Right cardiac atrium (tissue), 5 donors: ENCODE measurements around the gene ADD1. TPM values are rescaled to one million over a fixed set of nuclear protein-coding genes. Genes with fewer than 3 reads are reported as not detected.
A peak's percentile ranks its signal among the peaks of the same experiment; 100 is the strongest.

ENCODE experiments used
- ATAC-seq, 2 donors: fragments of 200-7000 bp; cut with Tn5 transposase; one replicate each; pipeline versions ENCODE4 v1.8.0 to v1.9.1; 2020; ENCODE audit warnings: moderate library complexity in 2 of 2, mild to moderate bottlenecking in 1 of 2
- DNase-seq, 3 donors: peaks; one replicate each; pipeline ENCODE4 v3.0.0-alpha.2; 2020
- H3K27ac ChIP-seq: one replicate; pipeline ENCODE4 v1.5.1; 2013; ENCODE audit warnings: mild to moderate bottlenecking, low read length, control low read depth, moderate library complexity
- H3K27me3 ChIP-seq: one replicate; pipeline ENCODE4 v1.6.1; 2013; ENCODE audit not compliant: control insufficient read depth, insufficient read depth
- H3K4me1 ChIP-seq: one replicate; pipeline ENCODE4 v1.6.1; 2013; ENCODE audit warnings: low read length; ENCODE audit not compliant: control insufficient read depth, insufficient read depth
- H3K4me3 ChIP-seq: one replicate; pipeline ENCODE4 v1.5.1; 2013; ENCODE audit warnings: low read length, control low read depth
- H3K9me3 ChIP-seq: one replicate; pipeline ENCODE4 v1.6.1; 2013; ENCODE audit warnings: low read length; ENCODE audit not compliant: control insufficient read depth
- WGBS: extraction: QIAGEN DNeasy Blood & Tissue Kit; methylation state at CpG from one replicate; pipeline ENCODE4 v1.1.7; 2013; 5-methylcytosine and 5-hydroxymethylcytosine counted together
- intact Hi-C, 4 donors: fragments of 100-400 bp; cut with DNase I; formaldehyde crosslinking; loops; one replicate each; pipeline versions ENCODE4 v1.11.0 to v1.14.0; 2022 to 2023
- polyA plus RNA-seq: library from polyadenylated mRNA; stranded (reverse); fragments of 200-250 nt; gene quantifications from one replicate; pipeline ENCODE4 v1.2.3, GENCODE V29; 2013
- total RNA-seq, 4 donors: library from RNA; stranded (reverse); fragmentation: NEBNext Ultra II Directional; extraction: Animal tissue kit (Norgen Biotek cat#: 25700); gene quantifications; one replicate each; pipeline ENCODE4 v1.2.1, GENCODE V29; 2021
- donor health status: healthy with polysubstance abuse.
- donor health status: DM: no; HTN: yes; CAD: no.
- donor health status: DM: no; HTN: no; CAD: no.
- donor health status: DM: no; HTN: yes; CAD: no; lungs with severe emphysema.
- donor health status: DM: yes; HTN: yes; CAD: no.

Gene ADD1
- total and polyA plus RNA-seq, 5 donors: 207 to 256 (median 218) TPM

GRCh38 chr4:2866160-2866861 is 22.7 kb downstream of the ADD1 start:
- intact Hi-C loops: loop anchor here in 1 of 4 donors (10.0 kb wide), 1 partner anchor 58 kb away; no protein-coding TSS in a partner anchor
- Histone ChIP-seq H3K4me3 (no peak overlapping the region), H3K27me3 (no peaks in the 10 kb centered on the region), H3K4me1 (peaks cover 34% of the 10 kb centered on the region), H3K9me3 (no peaks in the 10 kb centered on the region), H3K27ac (no peak overlapping the region)
- DNase-seq: no peak
- ATAC-seq: no peak
- WGBS: 56% methylated on average over 10 of the region's 10 CpGs

DNA sequence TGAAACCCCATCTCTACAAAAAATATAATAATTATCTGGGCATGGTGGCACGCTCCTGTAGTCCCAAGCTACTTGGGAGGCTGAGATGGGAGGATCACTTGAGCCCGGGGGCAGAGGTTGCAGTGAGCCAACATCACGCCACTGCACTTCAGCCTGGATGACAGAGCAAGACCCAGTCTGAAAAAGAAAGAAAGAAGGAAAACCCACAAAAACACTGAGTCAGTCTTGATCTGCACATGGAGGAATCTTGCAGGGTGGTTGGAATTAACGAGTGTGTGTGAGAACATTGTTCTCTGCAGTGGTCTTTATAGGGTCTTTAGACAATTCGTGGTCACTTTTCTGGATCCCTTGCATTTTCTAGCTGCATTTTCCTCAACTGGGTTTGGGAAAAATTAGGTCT is 23.2 kb downstream of the ADD1 start:
- Histone ChIP-seq H3K27me3 (no peaks in the 10 kb centered on the region), H3K9me3 (no peaks in the 10 kb centered on the region), H3K4me1 (peaks cover 31% of the 10 kb centered on the region), H3K4me3 (no peak overlapping the region), H3K27ac (peak overlapping the region; percentile 13)
- ATAC-seq (no peak), DNase-seq (no peak)
- intact Hi-C loops: loop anchor here in 1 of 4 donors (10.0 kb wide), 1 partner anchor 58 kb away; no protein-coding TSS in a partner anchor
- 79% methylated on average over 5 of the region's 5 CpGs for WGBS

GRCh38 chr4:2867758-2868491 is 24.3 kb downstream of the ADD1 start:
- Histone ChIP-seq H3K4me3 (peak overlapping the region; percentile 44), H3K27ac (peak overlapping the region; percentile 85), H3K27me3 (no peaks in the 10 kb centered on the region), H3K4me1 (peaks cover 23% of the 10 kb centered on the region), H3K9me3 (no peaks in the 10 kb centered on the region)
- intact Hi-C loops: loop anchor here in 1 of 4 donors (10.0 kb wide), 1 partner anchor 57 kb away; no protein-coding TSS in a partner anchor
- ATAC-seq: peak; percentile 86 to 87
- WGBS: 16% methylated on average over 10 of the region's 10 CpGs
- peak; percentile 40 to 82 (median 74) for DNase-seq

GRCh38 chr4:2868877-2869487 is 25.3 kb downstream of the ADD1 start:
- H3K4me1 ChIP-seq: peaks cover 21% of the 10 kb centered on the region
- 61% methylated on average over 12 of the region's 12 CpGs for WGBS
- peak overlapping the region; percentile 85 for H3K27ac ChIP-seq
- ATAC-seq: peak in 1 of 2 donors; percentile 53
- H3K9me3 ChIP-seq: no peaks in the 10 kb centered on the region
- DNase-seq: no peak
- intact Hi-C loops: loop anchor here in 1 of 4 donors (10.0 kb wide), 1 partner anchor 56 kb away; no protein-coding TSS in a partner anchor
- H3K4me3 ChIP-seq: peak overlapping the region; percentile 44
- H3K27me3 ChIP-seq: no peaks in the 10 kb centered on the region

GRCh38 chr4:2869659-2870058 is 26.0 kb downstream of the ADD1 start:
- ATAC-seq (no peak), DNase-seq (no peak)
- 44% methylated on average over 6 of the region's 6 CpGs for WGBS
- Histone ChIP-seq H3K4me3 (no peak overlapping the region), H3K27ac (no peak overlapping the region), H3K4me1 (peaks cover 21% of the 10 kb centered on the region), H3K27me3 (no peaks in the 10 kb centered on the region), H3K9me3 (no peaks in the 10 kb centered on the region)
- intact Hi-C loops: loop anchor here in 1 of 4 donors (10.0 kb wide), 1 partner anchor 55 kb away; no protein-coding TSS in a partner anchor

GRCh38 chr4:2870082-2870481 is 26.4 kb downstream of the ADD1 start:
- no peaks in the 10 kb centered on the region for H3K9me3 ChIP-seq
- H3K27ac ChIP-seq: no peak overlapping the region
- H3K4me3 ChIP-seq: no peak overlapping the region
- no peaks in the 10 kb centered on the region for H3K27me3 ChIP-seq
- H3K4me1 ChIP-seq: peaks cover 23% of the 10 kb centered on the region
- WGBS: 58% methylated on average over 2 of the region's 2 CpGs
- ATAC-seq: no peak
- intact Hi-C loops: no loop called here
- no peak for DNase-seq

GRCh38 chr4:2871466-2871865 is 27.8 kb downstream of the ADD1 start:
- no peaks in the 10 kb centered on the region for H3K27me3 ChIP-seq
- 69% methylated on average over 4 of the region's 4 CpGs for WGBS
- ATAC-seq: no peak
- DNase-seq: no peak
- H3K9me3 ChIP-seq: no peaks in the 10 kb centered on the region
- intact Hi-C loops: no loop called here
- no peak overlapping the region for H3K4me3 ChIP-seq
- H3K27ac ChIP-seq: no peak overlapping the region
- H3K4me1 ChIP-seq: peaks cover 20% of the 10 kb centered on the region

DNA sequence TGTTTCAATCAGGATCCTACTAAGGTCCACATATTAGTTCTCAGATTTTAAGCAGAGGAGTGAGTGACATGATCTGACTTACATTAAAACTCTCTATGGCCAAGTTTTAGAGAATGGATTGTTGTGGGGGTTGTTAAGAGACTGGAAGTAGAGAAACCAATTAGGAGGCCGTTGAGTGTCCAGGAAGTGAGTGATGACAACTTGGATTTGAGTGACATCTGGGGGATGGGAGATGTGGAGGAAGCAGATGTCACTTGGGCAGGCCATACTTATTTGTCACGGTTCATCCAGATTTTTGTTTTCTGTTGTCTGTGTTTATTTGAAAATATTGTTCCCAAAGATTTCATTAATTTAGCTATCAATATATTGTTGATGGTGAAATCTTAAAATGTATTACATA is 28.3 kb downstream of the ADD1 start:
- H3K27me3 ChIP-seq: no peaks in the 10 kb centered on the region
- peaks cover 18% of the 10 kb centered on the region for H3K4me1 ChIP-seq
- ATAC-seq (no peak), DNase-seq (no peak)
- H3K27ac ChIP-seq: no peak overlapping the region
- intact Hi-C loops: no loop called here
- 9% methylated on average over 2 of the region's 2 CpGs for WGBS
- no peaks in the 10 kb centered on the region for H3K9me3 ChIP-seq
- no peak overlapping the region for H3K4me3 ChIP-seq

GRCh38 chr4:2873329-2873728 is 29.7 kb downstream of the ADD1 start:
- intact Hi-C loops: no loop called here
- 75% methylated on average over 1 of the region's 1 CpG for WGBS
- no peak overlapping the region for H3K27ac ChIP-seq
- ATAC-seq (no peak), DNase-seq (no peak)
- no peak overlapping the region for H3K4me3 ChIP-seq
- H3K9me3 ChIP-seq: no peaks in the 10 kb centered on the region
- H3K4me1 ChIP-seq: peaks cover 15% of the 10 kb centered on the region
- no peaks in the 10 kb centered on the region for H3K27me3 ChIP-seq

GRCh38 chr4:2874861-2875260 is 31.2 kb downstream of the ADD1 start:
- 91% methylated on average over 7 of the region's 7 CpGs for WGBS
- intact Hi-C loops: no loop called here

DNA sequence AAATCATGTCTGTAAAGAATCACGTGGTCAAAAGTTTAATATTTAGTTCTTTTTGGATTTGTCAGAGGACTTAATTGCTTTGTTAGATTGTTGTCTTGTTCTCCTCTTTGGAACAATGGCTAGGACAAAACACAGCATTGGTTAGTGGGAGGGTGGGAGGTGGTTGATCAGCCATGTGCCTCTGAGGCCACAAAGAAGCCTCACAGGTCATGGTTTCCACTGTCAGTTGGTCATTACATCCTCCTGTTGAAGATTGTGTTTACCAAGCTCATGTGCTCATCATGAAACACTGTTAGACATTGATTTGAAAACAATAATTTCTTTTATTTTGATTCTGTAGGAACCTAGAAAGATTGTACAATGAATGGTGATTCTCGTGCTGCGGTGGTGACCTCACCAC is 31.9 kb downstream of the ADD1 start:
- no peaks in the 10 kb centered on the region for H3K27me3 ChIP-seq
- no peak overlapping the region for H3K4me3 ChIP-seq
- WGBS: 88% methylated on average over 3 of the region's 3 CpGs
- H3K27ac ChIP-seq: no peak overlapping the region
- no peak for ATAC-seq
- H3K9me3 ChIP-seq: no peaks in the 10 kb centered on the region
- DNase-seq: no peak
- intact Hi-C loops: no loop called here
- H3K4me1 ChIP-seq: peaks cover 15% of the 10 kb centered on the region

More at GRCh38 chr4:2874861-2875260, 31.2 kb downstream of the ADD1 start:
- no peak for ATAC-seq
- no peaks in the 10 kb centered on the region for H3K9me3 ChIP-seq
- no peak overlapping the region for H3K27ac ChIP-seq
- H3K27me3 ChIP-seq: no peaks in the 10 kb centered on the region
- no peak overlapping the region for H3K4me3 ChIP-seq
- no peak for DNase-seq
- H3K4me1 ChIP-seq: peaks cover 15% of the 10 kb centered on the region
